GM18520 (cell line): ENCODE measurements around the gene FANCC.
"Not testable (repeated sequence)": the region's sequence is repeated elsewhere in the genome, so short reads cannot be mapped to it uniquely, and the experiment has no call there.

ENCODE experiments used
- ATAC-seq: cut with Tn5 transposase; IDR thresholded peaks from one replicate; pipeline ENCODE4 v1.9.1; 2021; ENCODE audit not compliant: unreplicated experiment

Gene FANCC

GRCh38 chr9:95239071-95239470, 78.4 kb downstream of the FANCC start:
- ATAC-seq = no peak

- ATAC-seq = no peak
Observed at GRCh38 chr9:95237336-95237735, 80.2 kb downstream of the FANCC start.

- no peak for ATAC-seq
Observed at GRCh38 chr9:95230046-95230445, 87.5 kb downstream of the FANCC start.

- ATAC-seq = no peak
Observed at GRCh38 chr9:95229230-95229915, 88.1 kb downstream of the FANCC start.

GRCh38 chr9:95226921-95227320, 90.6 kb downstream of the FANCC start:
- no peak for ATAC-seq

- no peak for ATAC-seq
Observed at GRCh38 chr9:95225726-95226106, 91.8 kb downstream of the FANCC start.

GRCh38 chr9:95225076-95225725, 92.3 kb downstream of the FANCC start:
- no peak for ATAC-seq

- no peak for ATAC-seq
Observed at GRCh38 chr9:95224376-95225019, 93.0 kb downstream of the FANCC start.

- not testable (repeated sequence) for ATAC-seq
Observed at GRCh38 chr9:95220352-95220751, 97.2 kb downstream of the FANCC start.

- no peak for ATAC-seq
Observed at GRCh38 chr9:95218773-95219172, 98.7 kb downstream of the FANCC start.

GRCh38 chr9:95217936-95218335, 99.6 kb downstream of the FANCC start:
- no peak for ATAC-seq

- no peak for ATAC-seq
Observed at GRCh38 chr9:95215336-95215898, 102.1 kb downstream of the FANCC start.

GRCh38 chr9:95213117-95213516, 104.4 kb downstream of the FANCC start:
- no peak for ATAC-seq

- no peak for ATAC-seq
Observed at GRCh38 chr9:95211028-95211427, 106.5 kb downstream of the FANCC start.

- ATAC-seq = no peak
Observed at GRCh38 chr9:95207403-95207802, 110.1 kb downstream of the FANCC start.

- ATAC-seq = no peak
Observed at GRCh38 chr9:95206143-95206542, 111.4 kb downstream of the FANCC start.

- ATAC-seq = no peak
Observed at GRCh38 chr9:95204710-95205109, 112.8 kb downstream of the FANCC start.

- ATAC-seq = no peak
Observed at GRCh38 chr9:95204310-95204709, 113.2 kb downstream of the FANCC start.

GRCh38 chr9:95203019-95203418, 114.5 kb downstream of the FANCC start:
- ATAC-seq = not testable (repeated sequence)

GRCh38 chr9:95202076-95202681, 115.3 kb downstream of the FANCC start:
- ATAC-seq = no peak

GRCh38 chr9:95201206-95201605, 116.3 kb downstream of the FANCC start:
- no peak for ATAC-seq
